CD4-positive, alpha-beta T cell (primary cell): ENCODE results near the gene FRMD6. TPM values are rescaled to one million over a fixed set of nuclear protein-coding genes. Genes with fewer than 3 reads are reported as not detected.
A peak's percentile ranks its signal among the peaks of the same experiment; 100 is the strongest.
"Not testable (repeated sequence)": the region's sequence is repeated elsewhere in the genome, so short reads cannot be mapped to it uniquely, and the experiment has no call there.

Experiments
- ATAC-seq: fragments of 200-7000 bp; cut with Tn5 transposase; one replicate; pipeline ENCODE4 v1.10.0; 2022; ENCODE audit warnings: mild to moderate bottlenecking; ENCODE audit not compliant: poor library complexity
- CTCF ChIA-PET: fragments of 350-600 bp; sonication (Branson Sonifier 250); formaldehyde crosslinking; loops from one replicate; lab custom pipeline; 2021; ENCODE audit warnings: antibody characterized with exemption, inconsistent platforms; lab: Charles Lee
- POLR2A ChIA-PET: fragments of 350-600 bp; sonication (Branson Sonifier 250); formaldehyde crosslinking; loops from one replicate; lab custom pipeline; 2021; ENCODE audit warnings: antibody characterized with exemption, inconsistent platforms; lab: Charles Lee
- DNase-seq, 14 experiments: peaks; one replicate each; pipeline ENCODE4 v3.0.0-alpha.2; 2013 to 2020; ENCODE audit warnings: mixed read lengths in 2 of 14
- H3K27ac ChIP-seq, 2 donors: one replicate each; pipeline versions ENCODE4 v1.5.1 to v1.7.0; 2013; ENCODE audit warnings: low read length in 2 of 2, low read depth in 1 of 2, mild to moderate bottlenecking in 1 of 2
- H3K27me3 ChIP-seq, 2 experiments: 1 replicate in 1 of 2; 2 replicates in 1 of 2; pipeline versions ENCODE4 v1.6.1 to v1.7.0; 2013; ENCODE audit warnings: low read length in 2 of 2, control low read depth in 1 of 2, mild to moderate bottlenecking in 1 of 2, moderate library complexity in 1 of 2; ENCODE audit not compliant: insufficient read depth in 2 of 2, control insufficient read depth in 1 of 2
- H3K36me3 ChIP-seq: one replicate; pipeline ENCODE4 v1.6.1; 2013; ENCODE audit warnings: low read length, control low read depth; ENCODE audit not compliant: insufficient read depth
- H3K4me1 ChIP-seq: one replicate; pipeline ENCODE4 v1.6.1; 2013; ENCODE audit warnings: low read length, control low read depth; ENCODE audit not compliant: insufficient read depth
- H3K4me3 ChIP-seq: one replicate; pipeline ENCODE4 v1.5.1; 2013; ENCODE audit warnings: mild to moderate bottlenecking, low read length, moderate library complexity
- H3K9me3 ChIP-seq, 2 experiments: 1 replicate in 1 of 2; 2 replicates in 1 of 2; pipeline versions ENCODE4 v1.6.1 to v1.7.0; 2013; ENCODE audit warnings: low read length in 2 of 2, mild to moderate bottlenecking in 2 of 2, control low read depth in 1 of 2, moderate library complexity in 1 of 2; ENCODE audit not compliant: control insufficient read depth in 1 of 2, insufficient read depth in 1 of 2
- H3K27ac Mint-ChIP-seq: one replicate; pipeline ENCODE4 v1.8.0; 2020; ENCODE audit warnings: mixed read lengths
- H3K27me3 Mint-ChIP-seq: one replicate; pipeline ENCODE4 v1.8.0; 2021; ENCODE audit warnings: mixed read lengths
- H3K36me3 Mint-ChIP-seq: one replicate; pipeline ENCODE4 v1.8.0; 2021; ENCODE audit warnings: low read depth, mixed read lengths
- H3K4me1 Mint-ChIP-seq: one replicate; pipeline ENCODE4 v1.8.0; 2021; ENCODE audit warnings: low read depth, mixed read lengths
- H3K4me3 Mint-ChIP-seq: one replicate; pipeline ENCODE4 v1.8.0; 2020; ENCODE audit warnings: mild to moderate bottlenecking, mixed read lengths
- H3K9me3 Mint-ChIP-seq: one replicate; pipeline ENCODE4 v1.8.0; 2020; ENCODE audit warnings: mixed read lengths
- CTCF ChIP-seq: fragments of 200-600 bp; IDR thresholded peaks from one replicate; pipeline ENCODE4 v1.8.0; 2022; ENCODE audit warnings: antibody characterized with exemption, mild to moderate bottlenecking
- intact Hi-C, 2 experiments: fragments of 100-400 bp; cut with DNase I in 1 of 2; cut with micrococcal nuclease in 1 of 2; formaldehyde crosslinking; loops; one replicate each; pipeline versions ENCODE4 v1.15.1 to v1.9.0; 2023 to 2025; cut with DNase I, micrococcal nuclease
- total RNA-seq, 174 experiments: library from RNA in 2 of 174; stranded (reverse) in 2 of 174; gene quantifications; one replicate each; pipeline ENCODE4 v1.2.3 and lab custom pipeline; 2021 to 2026

Gene FRMD6
- total RNA-seq, 2 experiments from 2014 or later, result 1.4 to 1.5 TPM

GRCh38 chr14:51750542-51750941, 98.8 kb downstream of the FRMD6 start:
- peaks cover 0 to 4% of the 10 kb centered on the region in 2 experiments for H3K9me3 ChIP-seq
- POLR2A ChIA-PET, result no interaction called here
- no peaks in the 10 kb centered on the region for H3K4me1 Mint-ChIP-seq
- no peaks in the 10 kb centered on the region for H3K36me3 ChIP-seq
- H3K4me3 ChIP-seq, result no peak overlapping the region
- no peak for TF ChIP-seq CTCF
- no peak overlapping the region for H3K27ac Mint-ChIP-seq
- no peaks in the 10 kb centered on the region for H3K9me3 Mint-ChIP-seq
- no peaks in the 10 kb centered on the region for H3K4me1 ChIP-seq
- H3K27ac ChIP-seq, result no peak overlapping the region
- intact Hi-C loops, result no loop called here
- peaks cover 21% of the 10 kb centered on the region for H3K27me3 Mint-ChIP-seq
- H3K27me3 ChIP-seq, result no peaks in the 10 kb centered on the region
- CTCF ChIA-PET, result no interaction called here
- no peaks in the 10 kb centered on the region for H3K36me3 Mint-ChIP-seq
- no peak for ATAC-seq
- DNase-seq, result no peak
- H3K4me3 Mint-ChIP-seq, result no peak overlapping the region

GRCh38 chr14:51751611-51752345, 100.1 kb downstream of the FRMD6 start:
- H3K27ac ChIP-seq, H3K4me3 Mint-ChIP-seq, intact Hi-C loops, H3K4me1 Mint-ChIP-seq, H3K36me3 Mint-ChIP-seq, DNase-seq, H3K9me3 Mint-ChIP-seq, H3K9me3 ChIP-seq, ATAC-seq, H3K27me3 ChIP-seq, H3K27ac Mint-ChIP-seq, H3K36me3 ChIP-seq, POLR2A ChIA-PET, H3K4me1 ChIP-seq, H3K4me3 ChIP-seq: not testable (repeated sequence)
- CTCF ChIA-PET, result interaction anchor here (0.5 kb wide), 1 partner anchor 183 kb away, joined by 3 read pairs; no protein-coding TSS in a partner anchor
- peaks cover 21% of the 10 kb centered on the region for H3K27me3 Mint-ChIP-seq

- H3K27me3 Mint-ChIP-seq, result peaks cover 21% of the 10 kb centered on the region
- H3K9me3 ChIP-seq, H3K4me3 Mint-ChIP-seq, H3K4me1 ChIP-seq, H3K27me3 ChIP-seq, H3K4me1 Mint-ChIP-seq, H3K36me3 Mint-ChIP-seq, H3K27ac ChIP-seq, POLR2A ChIA-PET, intact Hi-C loops, ATAC-seq, H3K4me3 ChIP-seq, H3K9me3 Mint-ChIP-seq, H3K36me3 ChIP-seq, H3K27ac Mint-ChIP-seq, CTCF ChIA-PET: not testable (repeated sequence)
- peak in 1 of 14 experiments; percentile 37 for DNase-seq
These were observed 106.0 kb downstream of the FRMD6 start for GRCh38 chr14:51757756-51758155.

- no peaks in the 10 kb centered on the region for H3K27me3 ChIP-seq
- no peak for TF ChIP-seq CTCF
- no peaks in the 10 kb centered on the region for H3K4me1 ChIP-seq
- DNase-seq, result no peak
- no peaks in the 10 kb centered on the region for H3K9me3 ChIP-seq
- ChIA-PET POLR2A (no interaction called here), CTCF (no interaction called here)
- no peak for ATAC-seq
- Mint-ChIP-seq H3K27me3 (peaks cover 15% of the 10 kb centered on the region), H3K4me1 (peaks cover 7% of the 10 kb centered on the region), H3K9me3 (no peaks in the 10 kb centered on the region), H3K4me3 (no peak overlapping the region), H3K36me3 (no peaks in the 10 kb centered on the region), H3K27ac (no peak overlapping the region)
- intact Hi-C loops, result no loop called here
- H3K4me3 ChIP-seq, result no peak overlapping the region
- H3K27ac ChIP-seq, result no peak overlapping the region
- H3K36me3 ChIP-seq, result no peaks in the 10 kb centered on the region
These were observed 108.2 kb downstream of the FRMD6 start for GRCh38 chr14:51759950-51760349.

- intact Hi-C loops, H3K4me3 ChIP-seq, H3K36me3 ChIP-seq, H3K4me3 Mint-ChIP-seq, H3K9me3 ChIP-seq, H3K27ac ChIP-seq, H3K27me3 ChIP-seq, CTCF ChIA-PET, H3K27ac Mint-ChIP-seq, POLR2A ChIA-PET, H3K4me1 ChIP-seq, ATAC-seq, H3K36me3 Mint-ChIP-seq, H3K9me3 Mint-ChIP-seq, H3K4me1 Mint-ChIP-seq, DNase-seq: not testable (repeated sequence)
- H3K27me3 Mint-ChIP-seq, result peaks cover 29% of the 10 kb centered on the region
These were observed 114.0 kb downstream of the FRMD6 start for GRCh38 chr14:51765726-51766125.

GRCh38 chr14:51766586-51766985, 114.9 kb downstream of the FRMD6 start:
- H3K27ac Mint-ChIP-seq, CTCF ChIA-PET, H3K36me3 Mint-ChIP-seq, H3K4me1 Mint-ChIP-seq, POLR2A ChIA-PET, H3K9me3 Mint-ChIP-seq, H3K27me3 ChIP-seq, H3K36me3 ChIP-seq, DNase-seq, H3K4me3 Mint-ChIP-seq, H3K4me1 ChIP-seq, ATAC-seq, H3K27ac ChIP-seq, H3K4me3 ChIP-seq, intact Hi-C loops, H3K9me3 ChIP-seq: not testable (repeated sequence)
- peaks cover 31% of the 10 kb centered on the region for H3K27me3 Mint-ChIP-seq
